ENCODE results near the gene LMNB1.
"Not testable (repeated sequence)": the region's sequence is repeated elsewhere in the genome, so short reads cannot be mapped to it uniquely, and the experiment has no call there.

LMNB1 gene

DNA sequence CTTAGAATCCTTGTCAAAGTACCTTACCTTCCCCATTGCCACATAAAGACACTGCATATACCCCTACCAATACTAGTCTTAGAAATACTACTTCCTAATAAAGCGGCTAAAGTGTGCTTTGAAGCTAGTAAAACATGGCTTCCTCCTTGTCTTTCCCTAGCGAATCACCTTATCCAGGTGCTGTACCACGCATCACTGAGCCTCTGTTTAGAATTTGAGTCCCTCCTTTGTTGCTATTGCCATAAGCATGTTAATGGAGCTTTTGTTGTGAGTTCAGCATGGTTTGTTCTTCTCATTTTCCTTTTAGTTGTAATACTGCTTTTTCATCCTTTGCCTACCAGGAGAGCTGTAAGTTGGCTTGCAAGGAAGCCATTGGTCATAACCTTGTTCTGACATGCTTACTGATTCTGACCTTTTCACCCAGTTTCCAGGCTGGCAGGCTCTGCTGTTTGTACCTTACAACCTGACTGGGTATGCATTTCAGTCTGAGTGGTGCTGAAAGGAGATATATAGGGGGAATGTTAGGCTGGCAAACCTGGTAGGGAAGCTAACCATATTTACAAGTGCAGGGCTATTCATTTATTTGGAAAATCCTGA lies 49.8 kb downstream of the LMNB1 start:
- no peak for DNase-seq (ENCODE audit: low read depth)
- TF ChIP-seq, protein P1, sequence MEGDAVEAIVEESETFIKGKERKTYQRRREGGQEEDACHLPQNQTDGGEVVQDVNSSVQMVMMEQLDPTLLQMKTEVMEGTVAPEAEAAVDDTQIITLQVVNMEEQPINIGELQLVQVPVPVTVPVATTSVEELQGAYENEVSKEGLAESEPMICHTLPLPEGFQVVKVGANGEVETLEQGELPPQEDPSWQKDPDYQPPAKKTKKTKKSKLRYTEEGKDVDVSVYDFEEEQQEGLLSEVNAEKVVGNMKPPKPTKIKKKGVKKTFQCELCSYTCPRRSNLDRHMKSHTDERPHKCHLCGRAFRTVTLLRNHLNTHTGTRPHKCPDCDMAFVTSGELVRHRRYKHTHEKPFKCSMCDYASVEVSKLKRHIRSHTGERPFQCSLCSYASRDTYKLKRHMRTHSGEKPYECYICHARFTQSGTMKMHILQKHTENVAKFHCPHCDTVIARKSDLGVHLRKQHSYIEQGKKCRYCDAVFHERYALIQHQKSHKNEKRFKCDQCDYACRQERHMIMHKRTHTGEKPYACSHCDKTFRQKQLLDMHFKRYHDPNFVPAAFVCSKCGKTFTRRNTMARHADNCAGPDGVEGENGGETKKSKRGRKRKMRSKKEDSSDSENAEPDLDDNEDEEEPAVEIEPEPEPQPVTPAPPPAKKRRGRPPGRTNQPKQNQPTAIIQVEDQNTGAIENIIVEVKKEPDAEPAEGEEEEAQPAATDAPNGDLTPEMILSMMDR (conservative IDR thresholded peaks at IDR 0.05; ENCODE audit: low read length) = no peak
- no peak overlapping the region for H3K4me3 ChIP-seq (ENCODE audit: low read length)

DNA sequence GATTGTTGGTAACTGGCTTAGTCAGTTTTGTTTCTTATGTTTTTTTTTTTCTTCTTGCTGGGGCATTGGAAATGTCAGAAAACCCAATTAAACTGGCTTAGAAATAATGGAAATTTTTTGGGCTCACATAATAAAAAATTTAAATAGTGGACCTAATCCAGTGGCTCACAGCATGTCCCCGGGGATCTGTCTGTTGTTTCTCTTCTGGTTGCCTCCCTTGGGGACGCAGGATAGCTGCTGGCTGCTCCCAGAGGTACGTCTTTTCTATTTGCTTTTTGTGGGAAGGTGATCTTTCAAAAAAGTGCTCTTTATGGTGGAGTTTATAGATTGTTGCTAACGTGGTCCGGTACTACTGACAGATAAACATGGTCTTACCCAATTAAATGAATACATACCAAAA lies 52.2 kb downstream of the LMNB1 start:
- DNase-seq (ENCODE audit: low read depth) = no peak
- TF ChIP-seq, protein P1 (conservative IDR thresholded peaks at IDR 0.05; ENCODE audit: low read length) = no peak
- no peak overlapping the region for H3K4me3 ChIP-seq (ENCODE audit: low read length)

DNA sequence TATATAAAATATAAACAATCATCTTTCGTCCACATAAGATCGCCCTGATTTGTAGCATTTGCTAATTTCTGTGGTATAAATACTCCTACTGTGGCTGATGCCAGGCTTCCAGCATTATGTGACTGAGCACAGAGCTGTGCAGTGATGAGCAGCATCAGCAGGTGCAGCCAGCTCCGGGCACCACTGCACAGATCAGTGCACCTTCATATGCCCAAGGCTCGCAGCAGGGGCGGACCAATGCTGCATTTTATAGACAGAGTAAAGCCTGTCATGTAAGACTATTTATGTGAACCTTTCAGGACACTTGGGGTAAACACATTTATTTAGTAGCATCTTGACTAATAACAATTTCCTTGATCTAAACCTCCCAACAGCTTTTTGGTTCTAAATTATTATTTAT lies 53.1 kb downstream of the LMNB1 start:
- DNase-seq (ENCODE audit: low read depth) = no peak
- no peak overlapping the region for H3K4me3 ChIP-seq (ENCODE audit: low read length)
- TF ChIP-seq, protein P1 (conservative IDR thresholded peaks at IDR 0.05; ENCODE audit: low read length) = no peak

GRCh38 chr5:126831156-126831555 lies 54.2 kb downstream of the LMNB1 start:
- TF ChIP-seq, protein P1 (conservative IDR thresholded peaks at IDR 0.05; ENCODE audit: low read length) = no peak
- DNase-seq (ENCODE audit: low read depth) = no peak
- no peak overlapping the region for H3K4me3 ChIP-seq (ENCODE audit: low read length)

DNA sequence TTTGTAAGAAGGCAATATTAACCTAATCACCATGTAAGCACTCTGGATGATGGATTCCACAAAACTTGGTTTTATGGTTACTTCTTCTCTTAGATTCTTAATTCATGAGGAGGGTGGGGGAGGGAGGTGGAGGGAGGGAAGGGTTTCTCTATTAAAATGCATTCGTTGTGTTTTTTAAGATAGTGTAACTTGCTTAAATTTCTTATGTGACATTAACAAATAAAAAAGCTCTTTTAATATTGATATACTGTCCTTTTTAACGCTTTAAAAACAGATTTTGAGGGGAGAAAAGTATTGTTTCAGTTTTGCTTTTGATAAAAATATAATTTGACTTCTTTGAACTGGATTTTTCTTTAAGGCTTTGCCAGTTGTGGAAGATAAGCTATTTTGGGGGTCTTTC lies 59.8 kb downstream of the LMNB1 start:
- no peak overlapping the region for H3K4me3 ChIP-seq (ENCODE audit: low read length)
- TF ChIP-seq, protein P1 (conservative IDR thresholded peaks at IDR 0.05; ENCODE audit: low read length) = no peak
- no peak for DNase-seq (ENCODE audit: low read depth)

DNA sequence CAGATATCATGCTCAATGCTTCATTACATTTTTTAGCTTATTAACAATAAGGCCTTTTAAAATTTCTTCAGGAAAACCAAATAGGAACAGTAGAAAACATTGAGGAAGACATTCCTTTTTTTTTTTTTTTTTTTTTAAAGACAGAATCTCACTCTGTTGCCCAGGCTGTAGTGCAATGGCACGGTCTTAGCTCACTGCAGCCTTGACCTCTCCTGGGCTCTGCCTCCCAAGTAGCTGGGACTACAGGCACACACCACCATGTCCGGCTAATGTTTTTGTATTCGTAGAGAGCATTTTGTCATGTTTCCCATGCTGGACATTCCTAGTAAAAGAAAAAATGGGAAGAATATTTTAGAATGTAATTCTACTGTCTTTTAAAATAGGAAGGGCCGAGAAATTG lies 60.3 kb downstream of the LMNB1 start:
- TF ChIP-seq, protein P1 (conservative IDR thresholded peaks at IDR 0.05; ENCODE audit: low read length) = no peak
- DNase-seq (ENCODE audit: low read depth) = no peak
- no peak overlapping the region for H3K4me3 ChIP-seq (ENCODE audit: low read length)

GRCh38 chr5:126837906-126838539 lies 61.1 kb downstream of the LMNB1 start:
- H3K4me3 ChIP-seq (ENCODE audit: low read length) = no peak overlapping the region
- peak; percentile 45 for DNase-seq (ENCODE audit: low read depth)
- TF ChIP-seq, protein P1 (conservative IDR thresholded peaks at IDR 0.05; ENCODE audit: low read length) = peak; percentile 66

DNA sequence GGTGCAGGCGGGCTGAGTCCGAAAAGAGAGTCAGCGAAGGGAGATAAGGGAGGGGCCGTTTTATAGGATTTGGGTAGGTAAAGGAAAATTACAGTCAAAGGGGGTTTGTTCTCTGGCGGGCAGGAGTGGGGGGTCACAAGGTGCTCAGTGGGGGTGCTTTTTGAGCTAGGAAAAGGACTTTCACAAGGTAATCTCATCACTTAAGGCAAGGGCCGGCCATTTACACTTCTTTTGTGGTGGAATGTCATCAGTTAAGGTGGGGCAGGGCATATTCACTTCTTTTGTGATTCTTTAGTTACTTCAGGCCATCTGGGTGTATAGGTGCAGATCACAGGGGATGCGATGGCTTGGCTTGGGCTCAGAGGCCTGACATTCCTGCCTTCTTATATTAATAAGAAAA lies 62.5 kb downstream of the LMNB1 start:
- not testable (repeated sequence) for DNase-seq (ENCODE audit: low read depth); H3K4me3 ChIP-seq (ENCODE audit: low read length)

GRCh38 chr5:126843375-126843774 lies 66.4 kb downstream of the LMNB1 start:
- H3K4me3 ChIP-seq (ENCODE audit: low read length); DNase-seq (ENCODE audit: low read depth): not testable (repeated sequence)

- not testable (repeated sequence) for H3K4me3 ChIP-seq (ENCODE audit: low read length); DNase-seq (ENCODE audit: low read depth)
Observed at GRCh38 chr5:126845470-126846070, 68.6 kb downstream of the LMNB1 start.
